GM18861 (cell line): ENCODE measurements around the gene NRROS.
A peak's percentile ranks its signal among the peaks of the same experiment; 100 is the strongest.
"Not testable (repeated sequence)": the region's sequence is repeated elsewhere in the genome, so short reads cannot be mapped to it uniquely, and the experiment has no call there.

Experiments used
- ATAC-seq: cut with Tn5 transposase; IDR thresholded peaks from one replicate; pipeline ENCODE4 v1.9.1; 2021; ENCODE audit not compliant: unreplicated experiment

The NRROS gene

GRCh38 chr3:196624067-196624790 is 15.3 kb upstream of the NRROS start:
- ATAC-seq = no peak

GRCh38 chr3:196624907-196625306 is 14.6 kb upstream of the NRROS start:
- no peak for ATAC-seq

GRCh38 chr3:196625331-196625730 is 14.2 kb upstream of the NRROS start:
- ATAC-seq = no peak

GRCh38 chr3:196627918-196628231 is 11.6 kb upstream of the NRROS start:
- ATAC-seq = no peak

- no peak for ATAC-seq
Measured at GRCh38 chr3:196629228-196629627, 10.3 kb upstream of the NRROS start.

GRCh38 chr3:196631682-196632045 is 7.8 kb upstream of the NRROS start:
- no peak for ATAC-seq

GRCh38 chr3:196632046-196632751 is 7.3 kb upstream of the NRROS start:
- ATAC-seq = peak; percentile 53

- ATAC-seq = no peak
Measured at GRCh38 chr3:196633555-196634151, 5.8 kb upstream of the NRROS start.

- ATAC-seq = no peak
Measured at GRCh38 chr3:196634224-196634623, 5.3 kb upstream of the NRROS start.

GRCh38 chr3:196634829-196635228 is 4.7 kb upstream of the NRROS start:
- ATAC-seq = no peak

GRCh38 chr3:196636369-196637349 is 2.8 kb upstream of the NRROS start:
- no peak for ATAC-seq

GRCh38 chr3:196637941-196638340 is 1.6 kb upstream of the NRROS start:
- ATAC-seq = not testable (repeated sequence)

GRCh38 chr3:196638861-196639482 is 522 bp upstream of the NRROS start:
- no peak for ATAC-seq

GRCh38 chr3:196640297-196641018 is 964 bp downstream of the NRROS start:
- ATAC-seq = no peak

GRCh38 chr3:196641333-196642054 is 2.0 kb downstream of the NRROS start:
- no peak for ATAC-seq

- no peak for ATAC-seq
Measured at GRCh38 chr3:196642434-196642833, 2.9 kb downstream of the NRROS start.

GRCh38 chr3:196643201-196643749 is 3.8 kb downstream of the NRROS start:
- ATAC-seq = peak; percentile 73

- no peak for ATAC-seq
Measured at GRCh38 chr3:196643761-196644160, 4.3 kb downstream of the NRROS start.

GRCh38 chr3:196645096-196645495 is 5.6 kb downstream of the NRROS start:
- no peak for ATAC-seq
